HepG2 (cell line): ENCODE results near the gene OTC.

Experiments
- CTCF ChIP-seq: sonication (generic); formaldehyde crosslinking; IDR thresholded peaks from 2 replicates; pipeline ENCODE4 v1.5.0; 2020; ENCODE audit warnings: mild to moderate bottlenecking, missing genetic modification reagents, moderate library complexity
- KDM5A ChIP-seq: fragments of 200-600 bp; sonication (generic); IDR thresholded peaks from 2 replicates; pipeline ENCODE4 v1.7.0; 2018; ENCODE audit warnings: antibody characterized with exemption, mild to moderate bottlenecking, low read length, borderline replicate concordance
- USF2 ChIP-seq, 2 experiments: sonication (generic) in 1 of 2; formaldehyde crosslinking in 1 of 2; IDR thresholded peaks; 2 replicates each; pipeline versions ENCODE4 v1.5.1 to v1.6.1; 2011 to 2020; ENCODE audit warnings: borderline replicate concordance in 1 of 2, low read depth in 1 of 2, low read length in 1 of 2, mild to moderate bottlenecking in 1 of 2, missing genetic modification reagents in 1 of 2, moderate library complexity in 1 of 2
- XBP1 ChIP-seq: sonication (generic); formaldehyde crosslinking; IDR thresholded peaks from 2 replicates; pipeline ENCODE4 v1.5.0; 2020; ENCODE audit warnings: missing genetic modification reagents

GRCh38 chrX:38304010-38304409 lies 48.4 kb upstream of the OTC start:
- TF ChIP-seq KDM5A (no peak), CTCF (CRISPR knock-in tag) (no peak), USF2 (IDR thresholded peaks at IDR 0.05; ENCODE audit: low read depth, low read length) (no peak), USF2 (CRISPR knock-in tag; IDR thresholded peaks at IDR 0.05; ENCODE audit: borderline replicate concordance) (no peak), XBP1 (CRISPR knock-in tag) (no peak)
